SK-N-SH treated with all-trans-retinoic acid at 6 μM for 48 hours (cell line): Measurements from ENCODE around the gene CASZ1.

Experiments
- ARNTL ChIP-seq: fragments of 450-650 bp; formaldehyde crosslinking; IDR thresholded peaks from 2 replicates; pipeline ENCODE4 v1.5.0; 2020; ENCODE audit warnings: low read depth, mild to moderate bottlenecking, moderate library complexity, borderline replicate concordance
- RARB ChIP-seq: fragments of 250-450 bp; sonication (Bioruptor Pico); IDR thresholded peaks from 2 replicates; pipeline ENCODE4 v1.8.0; 2021; ENCODE audit warnings: mild to moderate bottlenecking, moderate library complexity
- ZNF565 ChIP-seq: fragments of 450-650 bp; formaldehyde crosslinking; conservative IDR thresholded peaks from 2 replicates; pipeline ENCODE4 v1.5.0; 2020; ENCODE audit warnings: low read depth, mild to moderate bottlenecking, moderate library complexity
- ZNF70 ChIP-seq: fragments of 450-650 bp; formaldehyde crosslinking; IDR thresholded peaks from 2 replicates; pipeline ENCODE4 v1.5.0; 2020; ENCODE audit warnings: mild to moderate bottlenecking, moderate library complexity
- TF ChIP-seq, protein P1 (sequence below): fragments of 250-450 bp; sonication (Bioruptor Pico); IDR thresholded peaks from 2 replicates; pipeline ENCODE4 v1.5.0; 2020; ENCODE audit warnings: mild to moderate bottlenecking, moderate library complexity
- TF ChIP-seq, protein P2 (sequence below): fragments of 250-450 bp; sonication (Bioruptor Pico); IDR thresholded peaks from 2 replicates; pipeline ENCODE4 v1.8.0; 2020; ENCODE audit warnings: mild to moderate bottlenecking, moderate library complexity, borderline replicate concordance
- TF ChIP-seq, protein P3 (sequence below): fragments of 250-450 bp; sonication (Bioruptor Pico); IDR thresholded peaks from 2 replicates; pipeline ENCODE4 v1.5.1; 2020; ENCODE audit warnings: low read depth, mild to moderate bottlenecking, moderate library complexity

DNA sequence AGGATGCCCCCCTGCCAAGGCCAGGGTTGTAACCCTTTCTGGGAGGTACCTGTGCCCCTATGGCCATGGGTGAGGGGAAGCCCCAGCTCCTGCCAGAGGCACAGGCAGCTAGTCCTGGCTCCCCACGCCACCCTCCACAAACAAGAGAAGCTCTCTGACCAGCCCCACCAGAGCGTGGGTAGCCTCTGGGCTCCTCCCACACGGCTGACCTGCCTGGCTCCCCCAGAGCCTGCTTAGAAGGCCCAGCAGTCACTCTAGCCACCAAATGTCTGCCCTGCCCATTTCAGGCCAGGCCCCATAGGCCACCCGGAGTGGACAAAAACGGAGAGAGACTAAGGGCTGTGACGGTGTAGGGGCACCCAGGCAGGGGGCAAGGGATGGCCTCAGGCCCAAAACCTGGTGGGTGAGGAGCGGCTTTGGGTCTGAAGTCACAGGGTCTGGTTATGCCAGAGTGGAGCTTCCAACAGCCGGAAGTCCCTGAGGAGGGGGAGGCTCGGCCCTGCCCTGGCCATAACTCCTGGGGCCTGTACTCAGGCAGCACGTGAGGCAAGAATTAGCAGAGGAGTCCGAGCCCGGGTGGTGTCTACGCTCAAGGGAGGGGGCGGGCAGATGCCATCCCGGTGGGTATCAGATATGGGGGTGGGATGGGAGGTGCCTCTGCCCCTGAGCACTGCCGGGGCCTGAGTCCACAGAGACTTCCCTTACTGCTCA is 155.4 kb downstream of the CASZ1 start:
- TF ChIP-seq, protein P1, sequence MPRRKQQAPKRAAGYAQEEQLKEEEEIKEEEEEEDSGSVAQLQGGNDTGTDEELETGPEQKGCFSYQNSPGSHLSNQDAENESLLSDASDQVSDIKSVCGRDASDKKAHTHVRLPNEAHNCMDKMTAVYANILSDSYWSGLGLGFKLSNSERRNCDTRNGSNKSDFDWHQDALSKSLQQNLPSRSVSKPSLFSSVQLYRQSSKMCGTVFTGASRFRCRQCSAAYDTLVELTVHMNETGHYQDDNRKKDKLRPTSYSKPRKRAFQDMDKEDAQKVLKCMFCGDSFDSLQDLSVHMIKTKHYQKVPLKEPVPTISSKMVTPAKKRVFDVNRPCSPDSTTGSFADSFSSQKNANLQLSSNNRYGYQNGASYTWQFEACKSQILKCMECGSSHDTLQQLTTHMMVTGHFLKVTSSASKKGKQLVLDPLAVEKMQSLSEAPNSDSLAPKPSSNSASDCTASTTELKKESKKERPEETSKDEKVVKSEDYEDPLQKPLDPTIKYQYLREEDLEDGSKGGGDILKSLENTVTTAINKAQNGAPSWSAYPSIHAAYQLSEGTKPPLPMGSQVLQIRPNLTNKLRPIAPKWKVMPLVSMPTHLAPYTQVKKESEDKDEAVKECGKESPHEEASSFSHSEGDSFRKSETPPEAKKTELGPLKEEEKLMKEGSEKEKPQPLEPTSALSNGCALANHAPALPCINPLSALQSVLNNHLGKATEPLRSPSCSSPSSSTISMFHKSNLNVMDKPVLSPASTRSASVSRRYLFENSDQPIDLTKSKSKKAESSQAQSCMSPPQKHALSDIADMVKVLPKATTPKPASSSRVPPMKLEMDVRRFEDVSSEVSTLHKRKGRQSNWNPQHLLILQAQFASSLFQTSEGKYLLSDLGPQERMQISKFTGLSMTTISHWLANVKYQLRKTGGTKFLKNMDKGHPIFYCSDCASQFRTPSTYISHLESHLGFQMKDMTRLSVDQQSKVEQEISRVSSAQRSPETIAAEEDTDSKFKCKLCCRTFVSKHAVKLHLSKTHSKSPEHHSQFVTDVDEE (CRISPR knock-in tag): no peak
- TF ChIP-seq, protein P2, sequence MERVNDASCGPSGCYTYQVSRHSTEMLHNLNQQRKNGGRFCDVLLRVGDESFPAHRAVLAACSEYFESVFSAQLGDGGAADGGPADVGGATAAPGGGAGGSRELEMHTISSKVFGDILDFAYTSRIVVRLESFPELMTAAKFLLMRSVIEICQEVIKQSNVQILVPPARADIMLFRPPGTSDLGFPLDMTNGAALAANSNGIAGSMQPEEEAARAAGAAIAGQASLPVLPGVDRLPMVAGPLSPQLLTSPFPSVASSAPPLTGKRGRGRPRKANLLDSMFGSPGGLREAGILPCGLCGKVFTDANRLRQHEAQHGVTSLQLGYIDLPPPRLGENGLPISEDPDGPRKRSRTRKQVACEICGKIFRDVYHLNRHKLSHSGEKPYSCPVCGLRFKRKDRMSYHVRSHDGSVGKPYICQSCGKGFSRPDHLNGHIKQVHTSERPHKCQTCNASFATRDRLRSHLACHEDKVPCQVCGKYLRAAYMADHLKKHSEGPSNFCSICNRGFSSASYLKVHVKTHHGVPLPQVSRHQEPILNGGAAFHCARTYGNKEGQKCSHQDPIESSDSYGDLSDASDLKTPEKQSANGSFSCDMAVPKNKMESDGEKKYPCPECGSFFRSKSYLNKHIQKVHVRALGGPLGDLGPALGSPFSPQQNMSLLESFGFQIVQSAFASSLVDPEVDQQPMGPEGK (CRISPR knock-in tag): no peak
- TF ChIP-seq RARB (CRISPR knock-in tag) (no peak), ARNTL (no peak), ZNF565 (CRISPR knock-in tag) (no peak), ZNF70 (CRISPR knock-in tag) (no peak)
- TF ChIP-seq, protein P3, sequence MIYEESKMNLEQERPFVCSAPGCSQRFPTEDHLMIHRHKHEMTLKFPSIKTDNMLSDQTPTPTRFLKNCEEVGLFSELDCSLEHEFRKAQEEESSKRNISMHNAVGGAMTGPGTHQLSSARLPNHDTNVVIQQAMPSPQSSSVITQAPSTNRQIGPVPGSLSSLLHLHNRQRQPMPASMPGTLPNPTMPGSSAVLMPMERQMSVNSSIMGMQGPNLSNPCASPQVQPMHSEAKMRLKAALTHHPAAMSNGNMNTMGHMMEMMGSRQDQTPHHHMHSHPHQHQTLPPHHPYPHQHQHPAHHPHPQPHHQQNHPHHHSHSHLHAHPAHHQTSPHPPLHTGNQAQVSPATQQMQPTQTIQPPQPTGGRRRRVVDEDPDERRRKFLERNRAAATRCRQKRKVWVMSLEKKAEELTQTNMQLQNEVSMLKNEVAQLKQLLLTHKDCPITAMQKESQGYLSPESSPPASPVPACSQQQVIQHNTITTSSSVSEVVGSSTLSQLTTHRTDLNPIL: no peak
